Right cardiac atrium (tissue), 5 donors: ENCODE data around the gene CCDC34. TPM values are rescaled to one million over a fixed set of nuclear protein-coding genes. Genes with fewer than 3 reads are reported as not detected.
A peak's percentile ranks its signal among the peaks of the same experiment; 100 is the strongest.

Source experiments
- ATAC-seq, 2 donors: fragments of 200-7000 bp; cut with Tn5 transposase; one replicate each; pipeline versions ENCODE4 v1.8.0 to v1.9.1; 2020; ENCODE audit warnings: moderate library complexity in 2 of 2, mild to moderate bottlenecking in 1 of 2
- DNase-seq, 3 donors: peaks; one replicate each; pipeline ENCODE4 v3.0.0-alpha.2; 2020
- H3K27ac ChIP-seq: one replicate; pipeline ENCODE4 v1.5.1; 2013; ENCODE audit warnings: mild to moderate bottlenecking, low read length, control low read depth, moderate library complexity
- H3K27me3 ChIP-seq: one replicate; pipeline ENCODE4 v1.6.1; 2013; ENCODE audit not compliant: control insufficient read depth, insufficient read depth
- H3K4me1 ChIP-seq: one replicate; pipeline ENCODE4 v1.6.1; 2013; ENCODE audit warnings: low read length; ENCODE audit not compliant: control insufficient read depth, insufficient read depth
- H3K4me3 ChIP-seq: one replicate; pipeline ENCODE4 v1.5.1; 2013; ENCODE audit warnings: low read length, control low read depth
- H3K9me3 ChIP-seq: one replicate; pipeline ENCODE4 v1.6.1; 2013; ENCODE audit warnings: low read length; ENCODE audit not compliant: control insufficient read depth
- WGBS: extraction: QIAGEN DNeasy Blood & Tissue Kit; methylation state at CpG from one replicate; pipeline ENCODE4 v1.1.7; 2013; 5-methylcytosine and 5-hydroxymethylcytosine counted together
- intact Hi-C, 4 donors: fragments of 100-400 bp; cut with DNase I; formaldehyde crosslinking; loops; one replicate each; pipeline versions ENCODE4 v1.11.0 to v1.14.0; 2022 to 2023
- polyA plus RNA-seq: library from polyadenylated mRNA; stranded (reverse); fragments of 200-250 nt; gene quantifications from one replicate; pipeline ENCODE4 v1.2.3, GENCODE V29; 2013
- total RNA-seq, 4 donors: library from RNA; stranded (reverse); fragmentation: NEBNext Ultra II Directional; extraction: Animal tissue kit (Norgen Biotek cat#: 25700); gene quantifications; one replicate each; pipeline ENCODE4 v1.2.1, GENCODE V29; 2021
- donor health status: healthy with polysubstance abuse.
- donor health status: DM: no; HTN: yes; CAD: no.
- donor health status: DM: no; HTN: no; CAD: no.
- donor health status: DM: no; HTN: yes; CAD: no; lungs with severe emphysema.
- donor health status: DM: yes; HTN: yes; CAD: no.

CCDC34 gene
- total and polyA plus RNA-seq, 5 donors, result 2.1 to 4.4 (median 4.0) TPM

- Histone ChIP-seq H3K9me3 (no peaks in the 10 kb centered on the region), H3K27ac (no peak overlapping the region), H3K4me3 (no peak overlapping the region), H3K4me1 (no peaks in the 10 kb centered on the region), H3K27me3 (no peaks in the 10 kb centered on the region)
- ATAC-seq, result peak; percentile 71 to 79
- 64% methylated on average over 3 of the region's 3 CpGs for WGBS
- intact Hi-C loops, result loop anchor here (5.0 to 10.0 kb wide), 3 partner anchors 92 to 114 kb away; no protein-coding TSS in a partner anchor
- no peak for DNase-seq
Observed at GRCh38 chr11:27296497-27296896, 66.5 kb downstream of the CCDC34 start.

GRCh38 chr11:27295928-27296327, 67.1 kb downstream of the CCDC34 start:
- intact Hi-C loops, result loop anchor here (5.0 to 10.0 kb wide), 3 partner anchors 91 to 114 kb away; no protein-coding TSS in a partner anchor
- no peak overlapping the region for H3K4me3 ChIP-seq
- peak; percentile 30 to 35 for ATAC-seq
- no peaks in the 10 kb centered on the region for H3K4me1 ChIP-seq
- H3K27me3 ChIP-seq, result no peaks in the 10 kb centered on the region
- no peaks in the 10 kb centered on the region for H3K9me3 ChIP-seq
- H3K27ac ChIP-seq, result no peak overlapping the region
- 67% methylated on average over 1 of the region's 1 CpG for WGBS
- no peak for DNase-seq

GRCh38 chr11:27294654-27295053, 68.4 kb downstream of the CCDC34 start:
- DNase-seq, result no peak
- no peak overlapping the region for H3K4me3 ChIP-seq
- H3K27me3 ChIP-seq, result no peaks in the 10 kb centered on the region
- intact Hi-C loops, result loop anchor here (5.0 to 10.0 kb wide), 3 partner anchors 90 to 112 kb away; no protein-coding TSS in a partner anchor
- no peak for ATAC-seq
- no peaks in the 10 kb centered on the region for H3K4me1 ChIP-seq
- H3K9me3 ChIP-seq, result no peaks in the 10 kb centered on the region
- 86% methylated on average over 4 of the region's 4 CpGs for WGBS
- no peak overlapping the region for H3K27ac ChIP-seq

GRCh38 chr11:27293515-27294417, 69.2 kb downstream of the CCDC34 start:
- intact Hi-C loops, result loop anchor here in 2 of 4 donors (10.0 kb wide), 1 partner anchor 89 kb away; no protein-coding TSS in a partner anchor
- ATAC-seq, result no peak

GRCh38 chr11:27292637-27293010, 70.4 kb downstream of the CCDC34 start:
- no peaks in the 10 kb centered on the region for H3K4me1 ChIP-seq
- 26% methylated on average over 2 of the region's 2 CpGs for WGBS
- ATAC-seq, result peak in 1 of 2 donors; percentile 38

More at GRCh38 chr11:27293515-27294417, 69.2 kb downstream of the CCDC34 start:
- Histone ChIP-seq H3K27ac (no peak overlapping the region), H3K4me3 (no peak overlapping the region), H3K9me3 (no peaks in the 10 kb centered on the region), H3K27me3 (no peaks in the 10 kb centered on the region), H3K4me1 (no peaks in the 10 kb centered on the region)
- 69% methylated on average over 6 of the region's 6 CpGs for WGBS
- DNase-seq, result no peak

GRCh38 chr11:27291954-27292636, 70.9 kb downstream of the CCDC34 start:
- no peaks in the 10 kb centered on the region for H3K4me1 ChIP-seq
- WGBS, result 44% methylated on average over 5 of the region's 5 CpGs
- no peak overlapping the region for H3K4me3 ChIP-seq
- intact Hi-C loops, result loop anchor here in 2 of 4 donors (10.0 kb wide), 1 partner anchor 87 kb away; no protein-coding TSS in a partner anchor
- H3K9me3 ChIP-seq, result no peaks in the 10 kb centered on the region
- DNase-seq, result no peak
- ATAC-seq, result peak; percentile 54 to 61
- no peak overlapping the region for H3K27ac ChIP-seq
- no peaks in the 10 kb centered on the region for H3K27me3 ChIP-seq

More at GRCh38 chr11:27292637-27293010, 70.4 kb downstream of the CCDC34 start:
- Histone ChIP-seq H3K4me3 (no peak overlapping the region), H3K27me3 (no peaks in the 10 kb centered on the region), H3K27ac (no peak overlapping the region), H3K9me3 (no peaks in the 10 kb centered on the region)
- intact Hi-C loops, result loop anchor here in 2 of 4 donors (10.0 kb wide), 1 partner anchor 88 kb away; no protein-coding TSS in a partner anchor
- no peak for DNase-seq

GRCh38 chr11:27291302-27291889, 71.6 kb downstream of the CCDC34 start:
- H3K27me3 ChIP-seq, result no peaks in the 10 kb centered on the region
- DNase-seq (no peak), ATAC-seq (no peak)
- intact Hi-C loops, result loop anchor here in 2 of 4 donors (10.0 kb wide), 1 partner anchor 87 kb away; no protein-coding TSS in a partner anchor
- no peaks in the 10 kb centered on the region for H3K4me1 ChIP-seq
- H3K9me3 ChIP-seq, result no peaks in the 10 kb centered on the region
- 96% methylated on average over 6 of the region's 6 CpGs for WGBS
- H3K4me3 ChIP-seq, result no peak overlapping the region
- H3K27ac ChIP-seq, result no peak overlapping the region

- no peaks in the 10 kb centered on the region for H3K4me1 ChIP-seq
- DNase-seq, result no peak
- intact Hi-C loops, result loop anchor here in 2 of 4 donors (10.0 kb wide), 1 partner anchor 86 kb away; no protein-coding TSS in a partner anchor
- no peaks in the 10 kb centered on the region for H3K9me3 ChIP-seq
- no peak overlapping the region for H3K4me3 ChIP-seq
- no peaks in the 10 kb centered on the region for H3K27me3 ChIP-seq
- peak; percentile 29 to 38 for ATAC-seq
- WGBS, result 60% methylated on average over 4 of the region's 4 CpGs
- no peak overlapping the region for H3K27ac ChIP-seq
Observed at GRCh38 chr11:27290261-27291050, 72.6 kb downstream of the CCDC34 start.
